NOMO-1 treated with dmso at 0.1 percent for 144 hours (cell line): Measurements from ENCODE around the gene EFHC2.

Experiments used
- DNase-seq: peaks from one replicate; lab custom pipeline; 2025; ENCODE audit not compliant: unreplicated experiment; lab: John Stamatoyannopoulos, UW

Gene EFHC2

GRCh38 chrX:44343412-44344141 lies at the start of gene EFHC2:
EFHC2 (minus strand) TSS chrX:44343672; CDS start chrX:44343588, 84 bp downstream.
- DNase-seq = no peak

- no peak for DNase-seq
These were observed 49.3 kb upstream of the EFHC2 start for GRCh38 chrX:44392767-44393166.

GRCh38 chrX:44384688-44385338 lies 41.3 kb upstream of the EFHC2 start:
- DNase-seq = no peak

- DNase-seq = no peak
These were observed 39.4 kb upstream of the EFHC2 start for GRCh38 chrX:44382871-44383270.

GRCh38 chrX:44352758-44353157 lies 9.3 kb upstream of the EFHC2 start:
- no peak for DNase-seq

- no peak for DNase-seq
These were observed 6.1 kb upstream of the EFHC2 start for GRCh38 chrX:44349561-44349960.

GRCh38 chrX:44344687-44345086 lies 1.2 kb upstream of the EFHC2 start:
- peak; percentile 80 for DNase-seq

GRCh38 chrX:44344194-44344593 lies 722 bp upstream of the EFHC2 start:
- no peak for DNase-seq

- DNase-seq = no peak
These were observed 606 bp downstream of the EFHC2 start for GRCh38 chrX:44342866-44343265.

- no peak for DNase-seq
These were observed 5.1 kb downstream of the EFHC2 start for GRCh38 chrX:44338361-44338760.

- no peak for DNase-seq
These were observed 11.0 kb downstream of the EFHC2 start for GRCh38 chrX:44332437-44332836.

- no peak for DNase-seq
These were observed 13.2 kb downstream of the EFHC2 start for GRCh38 chrX:44330227-44330626.

GRCh38 chrX:44319550-44319949 lies 23.9 kb downstream of the EFHC2 start:
- DNase-seq = no peak

GRCh38 chrX:44317181-44317580 lies 26.3 kb downstream of the EFHC2 start:
- no peak for DNase-seq

GRCh38 chrX:44314808-44315207 lies 28.7 kb downstream of the EFHC2 start:
- no peak for DNase-seq

GRCh38 chrX:44314259-44314734 lies 29.2 kb downstream of the EFHC2 start:
- peak; percentile 72 for DNase-seq

- no peak for DNase-seq
These were observed 31.1 kb downstream of the EFHC2 start for GRCh38 chrX:44312421-44312820.

- DNase-seq = no peak
These were observed 33.2 kb downstream of the EFHC2 start for GRCh38 chrX:44310227-44310626.

GRCh38 chrX:44308869-44309268 lies 34.6 kb downstream of the EFHC2 start:
- no peak for DNase-seq

GRCh38 chrX:44306356-44306755 lies 37.1 kb downstream of the EFHC2 start:
- DNase-seq = no peak

- no peak for DNase-seq
These were observed 37.6 kb downstream of the EFHC2 start for GRCh38 chrX:44305921-44306320.

- no peak for DNase-seq
These were observed 40.4 kb downstream of the EFHC2 start for GRCh38 chrX:44303119-44303518.

GRCh38 chrX:44299177-44299576 lies 44.3 kb downstream of the EFHC2 start:
- no peak for DNase-seq
